GM23338 (cell line): ENCODE results near the gene SLC13A4. TPM values are rescaled to one million over a fixed set of nuclear protein-coding genes. Genes with fewer than 3 reads are reported as not detected.
A peak's percentile ranks its signal among the peaks of the same experiment; 100 is the strongest.

Experiments used
- ATAC-seq: fragments of 200-7000 bp; cut with Tn5 transposase; 3 replicates; pipeline ENCODE4 v1.9.1; 2020
- DNase-seq: peaks from one replicate; pipeline ENCODE4 v3.0.0-alpha.2; 2015; ENCODE audit warnings: low spot score
- H2AFZ ChIP-seq: fragments of 200-600 bp; sonication (generic); 2 replicates; pipeline ENCODE4 v1.8.0; 2016; ENCODE audit warnings: antibody characterized with exemption, mild to moderate bottlenecking, moderate library complexity
- H3F3A ChIP-seq: fragments of 200-600 bp; sonication (generic); replicated peaks from 2 replicates; pipeline ENCODE4 v1.8.0; 2017; ENCODE audit warnings: antibody characterized with exemption, mixed run types, low read depth
- H3K27ac ChIP-seq: fragments of 200-600 bp; sonication (generic); 2 replicates; pipeline ENCODE4 v1.6.1; 2016; ENCODE audit warnings: low read depth
- H3K27me3 ChIP-seq: fragments of 200-600 bp; sonication (generic); 2 replicates; pipeline ENCODE4 v1.8.0; 2016; ENCODE audit warnings: mild to moderate bottlenecking, mixed run types, moderate library complexity; ENCODE audit not compliant: insufficient read depth
- H3K36me3 ChIP-seq: fragments of 200-600 bp; sonication (generic); 2 replicates; pipeline ENCODE4 v1.8.0; 2016; ENCODE audit warnings: mild to moderate bottlenecking; ENCODE audit not compliant: insufficient read depth
- H3K4me1 ChIP-seq: fragments of 200-600 bp; sonication (generic); 2 replicates; pipeline ENCODE4 v1.8.0; 2016; ENCODE audit warnings: mild to moderate bottlenecking, moderate library complexity; ENCODE audit not compliant: insufficient read depth
- H3K4me2 ChIP-seq: fragments of 200-600 bp; sonication (generic); 2 replicates; pipeline ENCODE4 v1.7.1; 2017; ENCODE audit warnings: mixed run types
- H3K4me3 ChIP-seq: fragments of 200-600 bp; sonication (generic); 2 replicates; pipeline ENCODE4 v1.6.1; 2016; ENCODE audit warnings: mixed run types
- H3K79me2 ChIP-seq: fragments of 200-600 bp; sonication (generic); replicated peaks from 2 replicates; pipeline ENCODE4 v1.8.0; 2017; ENCODE audit warnings: mild to moderate bottlenecking; ENCODE audit not compliant: insufficient read depth
- H3K9me2 ChIP-seq: fragments of 200-600 bp; sonication (generic); 2 replicates; pipeline ENCODE4 v1.8.0; 2017; ENCODE audit not compliant: insufficient read depth
- H4K20me1 ChIP-seq: fragments of 200-600 bp; sonication (generic); replicated peaks from 2 replicates; pipeline ENCODE4 v1.8.0; 2017; ENCODE audit warnings: mild to moderate bottlenecking; ENCODE audit not compliant: insufficient read depth
- H3K27ac Mint-ChIP-seq: 2 replicates; pipeline ENCODE4 v1.8.0; 2020; ENCODE audit warnings: inconsistent platforms, mild to moderate bottlenecking, moderate library complexity, mixed read lengths
- H3K27me3 Mint-ChIP-seq: 3 replicates; pipeline ENCODE4 v1.8.0; 2022; ENCODE audit warnings: low read depth, mild to moderate bottlenecking, moderate library complexity, mixed read lengths, inconsistent platforms; ENCODE audit not compliant: insufficient read depth, poor library complexity
- H3K36me3 Mint-ChIP-seq: 3 replicates; pipeline ENCODE4 v1.8.0; 2021; ENCODE audit warnings: low read depth, mild to moderate bottlenecking, inconsistent platforms, moderate library complexity, mixed read lengths
- H3K4me1 Mint-ChIP-seq: 3 replicates; pipeline ENCODE4 v1.8.0; 2020; ENCODE audit warnings: mild to moderate bottlenecking, inconsistent platforms, mixed read lengths
- H3K4me3 Mint-ChIP-seq: 3 replicates; pipeline ENCODE4 v1.8.0; 2021; ENCODE audit warnings: moderate library complexity, mild to moderate bottlenecking, inconsistent platforms, mixed read lengths
- H3K9me3 Mint-ChIP-seq: 3 replicates; pipeline ENCODE4 v1.8.0; 2020; ENCODE audit warnings: moderate library complexity, mild to moderate bottlenecking, inconsistent platforms, mixed read lengths
- CTCF ChIP-seq, 2 experiments: fragments of 200-600 bp in 1 of 2; sonication (generic) in 1 of 2; conservative IDR thresholded peaks; 2 replicates each; pipeline versions ENCODE4 v1.5.1 to v1.6.1; 2016 to 2017; ENCODE audit warnings: antibody characterized with exemption in 2 of 2, low read depth in 2 of 2, mild to moderate bottlenecking in 2 of 2, moderate library complexity in 1 of 2
- ETS1 ChIP-seq: IDR thresholded peaks from 2 replicates; pipeline ENCODE4 v1.6.1; 2016; ENCODE audit warnings: antibody characterized with exemption
- EZH2 ChIP-seq: fragments of 200-600 bp; sonication (generic); IDR thresholded peaks from one replicate; pipeline ENCODE4 v1.8.0; 2017; ENCODE audit warnings: antibody characterized with exemption, mild to moderate bottlenecking, low read depth; ENCODE audit not compliant: unreplicated experiment
- JUNB ChIP-seq: IDR thresholded peaks from one replicate; pipeline ENCODE4 v1.6.1; 2016; ENCODE audit warnings: antibody characterized with exemption; ENCODE audit not compliant: unreplicated experiment
- NANOG ChIP-seq: IDR thresholded peaks from 2 replicates; pipeline ENCODE4 v1.6.1; 2016; ENCODE audit warnings: antibody characterized with exemption, borderline replicate concordance
- POLR2AphosphoS5 ChIP-seq: IDR thresholded peaks from 2 replicates; pipeline ENCODE4 v1.6.1; 2016; ENCODE audit warnings: antibody characterized with exemption, low read depth
- ZNF114 ChIP-seq: fragments of 250-450 bp; sonication (Bioruptor Pico); IDR thresholded peaks from 2 replicates; pipeline ENCODE4 v1.5.0; 2020; ENCODE audit warnings: mild to moderate bottlenecking, moderate library complexity
- ZNF462 ChIP-seq: fragments of 250-450 bp; sonication (Bioruptor Pico); IDR thresholded peaks from 2 replicates; pipeline ENCODE4 v1.5.0; 2020; ENCODE audit warnings: mild to moderate bottlenecking, moderate library complexity
- polyA plus RNA-seq: library from polyadenylated mRNA; unstranded; fragments of >200 nt; fragmentation: Nextera tagmentation; extraction: Ambion mirVana; gene quantifications from 2 replicates; pipeline ENCODE4 v1.2.1, GENCODE V29; 2016
- total RNA-seq: library from RNA; depleted of rRNA; stranded (reverse); fragments of >200 nt; shearing (Covaris generic); gene quantifications from 2 replicates; pipeline ENCODE4 v1.2.3, GENCODE V29; 2014

The SLC13A4 gene
- total and polyA plus RNA-seq, 2 experiments from 2014 or later: 1.7 to 2.3 TPM

- H3K27me3 ChIP-seq: no peaks in the 10 kb centered on the region
- H3K4me3 Mint-ChIP-seq: no peak overlapping the region
- no peaks in the 10 kb centered on the region for H3K36me3 Mint-ChIP-seq
- DNase-seq: no peak
- no peak overlapping the region for H2AFZ ChIP-seq
- no peak for TF ChIP-seq ZNF114 (CRISPR knock-in tag)
- no peak for TF ChIP-seq EZH2
- no peak for TF ChIP-seq POLR2AphosphoS5
- no peak for TF ChIP-seq NANOG
- TF ChIP-seq CTCF (conservative IDR thresholded peaks at IDR 0.05; ENCODE audit: low read depth in 2 of 2): peak in 1 of 2 experiments; percentile 30; a peak in 1 of 4 replicates
- H4K20me1 ChIP-seq: no peaks in the 10 kb centered on the region
- ATAC-seq: no peak
- 0 out of 2 replicates have a peak, but pooled peaks cover 6% of the 10 kb centered on the region for H3F3A ChIP-seq
- no peaks in the 10 kb centered on the region for H3K9me2 ChIP-seq
- H3K4me1 Mint-ChIP-seq: peaks cover 12% of the 10 kb centered on the region
- no peaks in the 10 kb centered on the region for H3K36me3 ChIP-seq
- no peak overlapping the region for H3K4me2 ChIP-seq
- H3K27ac Mint-ChIP-seq: no peak overlapping the region
- no peak overlapping the region for H3K4me3 ChIP-seq
- peaks cover 3% of the 10 kb centered on the region for H3K27me3 Mint-ChIP-seq
- peaks cover 13% of the 10 kb centered on the region for H3K4me1 ChIP-seq
- H3K79me2 ChIP-seq: no peaks in the 10 kb centered on the region
- H3K27ac ChIP-seq: no peak overlapping the region
- H3K9me3 Mint-ChIP-seq: no peaks in the 10 kb centered on the region
Measured at GRCh38 chr7:135712182-135712782, 15.7 kb downstream of the SLC13A4 start.

GRCh38 chr7:135711139-135711469 is 16.9 kb downstream of the SLC13A4 start:
- no peaks in the 10 kb centered on the region for H3K9me3 Mint-ChIP-seq

More at GRCh38 chr7:135711139-135711469, 16.9 kb downstream of the SLC13A4 start:
- Histone ChIP-seq H3K4me3 (no peak overlapping the region), H3K79me2 (no peaks in the 10 kb centered on the region), H3K4me2 (peak overlapping the region; percentile 71; the same call in 1 of the 2 replicates), H3K36me3 (no peaks in the 10 kb centered on the region), H4K20me1 (no peaks in the 10 kb centered on the region), H3K4me1 (peaks cover 13% of the 10 kb centered on the region), H3K9me2 (no peaks in the 10 kb centered on the region), H3F3A (0 out of 2 replicates have a peak, but pooled peaks cover 6% of the 10 kb centered on the region), H2AFZ (peak overlapping the region; percentile 90), H3K27ac (no peak overlapping the region), H3K27me3 (no peaks in the 10 kb centered on the region)
- peaks cover 12% of the 10 kb centered on the region for H3K4me1 Mint-ChIP-seq
- no peak overlapping the region for H3K27ac Mint-ChIP-seq
- DNase-seq (no peak), ATAC-seq (no peak; the same call in 2 of the 3 replicates)
- H3K4me3 Mint-ChIP-seq: no peak overlapping the region
- H3K27me3 Mint-ChIP-seq: peaks cover 3% of the 10 kb centered on the region
- H3K36me3 Mint-ChIP-seq: no peaks in the 10 kb centered on the region
- TF ChIP-seq NANOG: no peak
- TF ChIP-seq ETS1: no peak
- no peak for TF ChIP-seq EZH2
- TF ChIP-seq JUNB: no peak
- TF ChIP-seq ZNF462: no peak
